OCI-LY3 (cell line): ENCODE data around the gene UGT1A9.

Experiments
- H2AFZ ChIP-seq: fragments of 200-600, 300-600 bp; shearing (Covaris generic); 2 replicates; pipeline ENCODE4 v1.6.0; 2014; ENCODE audit warnings: antibody characterized with exemption, low read depth, low read length
- H3K27ac ChIP-seq: fragments of 200-600, 300-600 bp; sonication (generic); 2 replicates; pipeline ENCODE4 v1.5.1; 2014; ENCODE audit warnings: mild to moderate bottlenecking, low read length, moderate library complexity, mixed read lengths
- H3K27me3 ChIP-seq: fragments of 200-600, 300-600 bp; sonication (generic); 2 replicates; pipeline ENCODE4 v1.6.1; 2014; ENCODE audit warnings: low read depth, low read length, mixed read lengths
- H3K36me3 ChIP-seq: fragments of 200-600, 300-600 bp; sonication (generic); replicated peaks from 2 replicates; pipeline ENCODE3; 2014; ENCODE audit warnings: low read depth, low read length, mixed read lengths
- H3K4me1 ChIP-seq: fragments of 300-600, 200-600 bp; sonication (generic); 2 replicates; pipeline ENCODE4 v1.6.1; 2014; ENCODE audit warnings: low read length, mixed read lengths
- H3K4me2 ChIP-seq: fragments of 200-600, 300-600 bp; sonication (generic); 2 replicates; pipeline ENCODE4 v1.6.1; 2014; ENCODE audit warnings: low read length, mixed read lengths
- H3K4me3 ChIP-seq: fragments of 300-600, 200-600 bp; sonication (generic); 2 replicates; pipeline ENCODE4 v1.5.1; 2014; ENCODE audit warnings: antibody characterized with exemption, mild to moderate bottlenecking, low read length, moderate library complexity
- H3K79me2 ChIP-seq: fragments of 300-600, 200-600 bp; shearing (Covaris generic); 2 replicates; pipeline ENCODE4 v1.6.1; 2014; ENCODE audit warnings: mild to moderate bottlenecking, low read length, mixed read lengths
- H3K9ac ChIP-seq: fragments of 300-600, 200-600 bp; shearing (Covaris generic); 2 replicates; pipeline ENCODE4 v1.6.0; 2014; ENCODE audit warnings: mild to moderate bottlenecking, low read length, moderate library complexity
- H3K9me3 ChIP-seq: fragments of 200-600, 300-600 bp; shearing (Covaris generic); 2 replicates; pipeline ENCODE4 v1.6.1; 2014; ENCODE audit warnings: low read length, mixed read lengths; ENCODE audit not compliant: insufficient read depth
- H4K20me1 ChIP-seq: fragments of 200-600, 300-600 bp; sonication (generic); 2 replicates; pipeline ENCODE4 v1.6.1; 2016; ENCODE audit warnings: low read length, mixed read lengths; ENCODE audit not compliant: insufficient read depth
- CTCF ChIP-seq: fragments of 200-600, 300-600 bp; sonication (generic); IDR thresholded peaks from 2 replicates; pipeline ENCODE4 v1.5.1; 2014; ENCODE audit warnings: antibody characterized with exemption, low read length, low read depth
- EZH2phosphoT487 ChIP-seq: fragments of 200-600 bp; shearing (Covaris generic); IDR thresholded peaks from 2 replicates; pipeline ENCODE4 v1.6.1; 2018; ENCODE audit warnings: antibody characterized with exemption, mixed run types, low read depth

The UGT1A9 gene

GRCh38 chr2:233793465-233794127 is 121.9 kb downstream of the UGT1A9 start:
- Histone ChIP-seq H3K36me3 (no peaks in the 10 kb centered on the region), H3K9me3 (no peaks in the 10 kb centered on the region), H3K27me3 (no peaks in the 10 kb centered on the region), H2AFZ (no peak overlapping the region), H3K4me2 (no peak overlapping the region), H3K79me2 (no peaks in the 10 kb centered on the region), H3K4me3 (no peak overlapping the region), H4K20me1 (no peaks in the 10 kb centered on the region), H3K27ac (no peak overlapping the region), H3K9ac (no peak overlapping the region), H3K4me1 (no peaks in the 10 kb centered on the region)
- TF ChIP-seq CTCF (no peak), EZH2phosphoT487 (no peak)

GRCh38 chr2:233794128-233794658 is 122.5 kb downstream of the UGT1A9 start:
- Histone ChIP-seq H3K4me1 (no peaks in the 10 kb centered on the region), H3K79me2 (no peaks in the 10 kb centered on the region), H3K9ac (no peak overlapping the region), H2AFZ (no peak overlapping the region), H3K4me2 (no peak overlapping the region), H3K9me3 (no peaks in the 10 kb centered on the region), H3K27ac (no peak overlapping the region), H4K20me1 (no peaks in the 10 kb centered on the region), H3K27me3 (no peaks in the 10 kb centered on the region), H3K36me3 (no peaks in the 10 kb centered on the region), H3K4me3 (no peak overlapping the region)
- TF ChIP-seq CTCF (no peak), EZH2phosphoT487 (no peak)

- no peak for TF ChIP-seq CTCF
- TF ChIP-seq EZH2phosphoT487: no peak
These were observed 124.1 kb downstream of the UGT1A9 start for GRCh38 chr2:233795735-233796171.

GRCh38 chr2:233796254-233796653 is 124.6 kb downstream of the UGT1A9 start:
- Histone ChIP-seq H3K36me3 (no peaks in the 10 kb centered on the region), H2AFZ (no peak overlapping the region), H3K4me1 (no peaks in the 10 kb centered on the region), H3K9ac (no peak overlapping the region), H4K20me1 (no peaks in the 10 kb centered on the region), H3K27ac (no peak overlapping the region), H3K4me3 (no peak overlapping the region), H3K4me2 (no peak overlapping the region), H3K27me3 (no peaks in the 10 kb centered on the region), H3K79me2 (no peaks in the 10 kb centered on the region), H3K9me3 (no peaks in the 10 kb centered on the region)
- TF ChIP-seq EZH2phosphoT487 (no peak), CTCF (no peak)

More at GRCh38 chr2:233795735-233796171, 124.1 kb downstream of the UGT1A9 start:
- Histone ChIP-seq H3K4me2 (no peak overlapping the region), H3K27me3 (no peaks in the 10 kb centered on the region), H3K9ac (no peak overlapping the region), H3K27ac (no peak overlapping the region), H3K36me3 (no peaks in the 10 kb centered on the region), H2AFZ (no peak overlapping the region), H3K4me1 (no peaks in the 10 kb centered on the region), H3K9me3 (no peaks in the 10 kb centered on the region), H4K20me1 (no peaks in the 10 kb centered on the region), H3K4me3 (no peak overlapping the region), H3K79me2 (no peaks in the 10 kb centered on the region)
